Measurements from ENCODE around the gene SCTR.

Gene SCTR

DNA sequence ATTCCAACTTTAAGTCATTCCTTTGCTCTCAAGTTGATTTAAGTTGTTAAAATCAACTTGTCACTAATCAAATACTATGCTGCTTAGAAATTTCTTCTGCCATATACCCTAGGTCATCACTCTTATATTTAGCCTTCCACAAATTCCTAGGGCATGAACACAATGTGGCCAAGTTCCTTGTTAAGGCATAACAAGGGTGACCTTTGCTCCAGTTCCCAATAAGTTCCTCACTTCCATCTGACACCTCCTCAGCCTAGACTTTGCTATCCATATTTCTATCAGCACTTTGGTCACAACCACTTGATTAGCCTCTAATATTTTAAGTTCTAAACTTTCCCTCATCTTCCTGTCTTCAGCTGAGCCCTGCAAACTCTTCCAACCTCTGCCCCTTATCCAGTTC is 102.5 kb downstream of the SCTR start:
- Histone ChIP-seq H3K27ac (no peak overlapping the region), H3K4me3 (no peak overlapping the region), H3K4me1 (peaks cover 0 to 3% (median 0%) of the 10 kb centered on the region in 4 donors), H3K27me3 (no peaks in the 10 kb centered on the region), H3K9me3 (peaks cover 0 to 6% (median 0%) of the 10 kb centered on the region in 3 donors), H3K36me3 (no peaks in the 10 kb centered on the region)
- DNase-seq = no peak
- TF ChIP-seq, protein P1, sequence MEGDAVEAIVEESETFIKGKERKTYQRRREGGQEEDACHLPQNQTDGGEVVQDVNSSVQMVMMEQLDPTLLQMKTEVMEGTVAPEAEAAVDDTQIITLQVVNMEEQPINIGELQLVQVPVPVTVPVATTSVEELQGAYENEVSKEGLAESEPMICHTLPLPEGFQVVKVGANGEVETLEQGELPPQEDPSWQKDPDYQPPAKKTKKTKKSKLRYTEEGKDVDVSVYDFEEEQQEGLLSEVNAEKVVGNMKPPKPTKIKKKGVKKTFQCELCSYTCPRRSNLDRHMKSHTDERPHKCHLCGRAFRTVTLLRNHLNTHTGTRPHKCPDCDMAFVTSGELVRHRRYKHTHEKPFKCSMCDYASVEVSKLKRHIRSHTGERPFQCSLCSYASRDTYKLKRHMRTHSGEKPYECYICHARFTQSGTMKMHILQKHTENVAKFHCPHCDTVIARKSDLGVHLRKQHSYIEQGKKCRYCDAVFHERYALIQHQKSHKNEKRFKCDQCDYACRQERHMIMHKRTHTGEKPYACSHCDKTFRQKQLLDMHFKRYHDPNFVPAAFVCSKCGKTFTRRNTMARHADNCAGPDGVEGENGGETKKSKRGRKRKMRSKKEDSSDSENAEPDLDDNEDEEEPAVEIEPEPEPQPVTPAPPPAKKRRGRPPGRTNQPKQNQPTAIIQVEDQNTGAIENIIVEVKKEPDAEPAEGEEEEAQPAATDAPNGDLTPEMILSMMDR (IDR thresholded peaks at IDR 0.05) = no peak
- intact Hi-C loops (cut with DNase I; ENCODE audit: low total_unique reads) = no loop called here

DNA sequence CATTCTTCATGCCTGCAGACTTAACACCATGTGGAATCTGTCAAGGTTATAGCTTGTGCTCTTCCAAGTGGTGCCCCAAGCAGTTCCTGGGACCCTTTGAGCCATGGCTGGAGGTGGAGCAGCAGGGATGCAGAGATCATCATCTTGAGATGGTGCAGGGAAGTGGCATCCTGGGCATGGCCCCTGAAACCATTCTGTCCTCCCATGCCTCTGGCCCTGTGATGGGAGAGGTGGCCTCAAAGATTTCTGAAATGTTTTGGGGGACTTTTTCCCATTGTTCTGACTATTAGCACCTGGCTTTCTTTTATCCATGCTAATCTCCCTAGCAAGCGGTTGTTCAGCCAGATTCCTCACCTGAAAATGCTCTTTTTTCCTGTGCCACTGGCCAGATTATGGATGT is 103.0 kb downstream of the SCTR start:
- Histone ChIP-seq H3K27me3 (no peaks in the 10 kb centered on the region), H3K27ac (no peak overlapping the region), H3K9me3 (peaks cover 0 to 6% (median 0%) of the 10 kb centered on the region in 3 donors), H3K4me1 (no peaks in the 10 kb centered on the region), H3K36me3 (no peaks in the 10 kb centered on the region), H3K4me3 (no peak overlapping the region)
- DNase-seq = peak in 1 of 2 donors; percentile 33
- intact Hi-C loops (cut with DNase I; ENCODE audit: low total_unique reads) = no loop called here
- TF ChIP-seq, protein P1 (IDR thresholded peaks at IDR 0.05) = no peak

DNA sequence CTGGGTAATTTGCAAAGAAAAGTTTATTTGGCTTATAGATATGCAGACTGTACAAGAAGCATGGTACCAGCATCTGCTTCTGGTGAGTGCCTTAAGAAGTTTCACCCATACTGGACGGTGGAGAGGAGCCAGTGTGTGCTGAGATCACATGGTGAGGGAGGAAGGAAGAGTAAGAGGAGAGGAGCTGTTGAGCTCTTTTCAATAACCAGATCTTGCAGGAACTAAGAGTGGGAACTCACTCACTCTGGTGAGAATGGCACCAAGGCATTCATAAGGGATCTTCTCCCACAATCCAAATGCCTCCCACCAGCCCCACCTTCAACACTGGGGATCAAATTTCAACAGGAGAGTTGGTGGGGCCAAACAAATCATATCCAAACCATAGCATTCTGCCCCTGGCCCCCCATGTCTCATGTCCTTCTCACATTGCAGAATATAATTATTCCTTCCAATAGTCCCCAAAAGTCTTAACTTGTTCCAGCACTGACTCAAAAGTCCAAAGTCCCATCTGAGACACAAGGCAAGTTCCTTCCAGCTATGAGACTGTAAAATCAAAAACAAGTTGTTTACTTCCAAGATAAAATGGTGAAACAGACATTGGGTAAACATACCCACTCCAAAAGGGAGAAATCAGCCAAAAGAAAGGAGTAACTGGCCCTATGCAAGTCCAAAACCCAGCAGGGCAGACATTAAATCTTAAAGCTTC is 104.3 kb downstream of the SCTR start:
- Histone ChIP-seq H3K27ac (no peak overlapping the region), H3K27me3 (no peaks in the 10 kb centered on the region), H3K4me1 (no peaks in the 10 kb centered on the region), H3K4me3 (no peak overlapping the region), H3K9me3 (peaks cover 0 to 6% (median 0%) of the 10 kb centered on the region in 3 donors), H3K36me3 (no peaks in the 10 kb centered on the region)
- DNase-seq = peak in 1 of 2 donors; percentile 28
- intact Hi-C loops (cut with DNase I; ENCODE audit: low total_unique reads) = loop anchor here (10.0 kb wide), 1 partner anchor 245 kb away; no protein-coding TSS in a partner anchor
- TF ChIP-seq, protein P1 (IDR thresholded peaks at IDR 0.05) = no peak

DNA sequence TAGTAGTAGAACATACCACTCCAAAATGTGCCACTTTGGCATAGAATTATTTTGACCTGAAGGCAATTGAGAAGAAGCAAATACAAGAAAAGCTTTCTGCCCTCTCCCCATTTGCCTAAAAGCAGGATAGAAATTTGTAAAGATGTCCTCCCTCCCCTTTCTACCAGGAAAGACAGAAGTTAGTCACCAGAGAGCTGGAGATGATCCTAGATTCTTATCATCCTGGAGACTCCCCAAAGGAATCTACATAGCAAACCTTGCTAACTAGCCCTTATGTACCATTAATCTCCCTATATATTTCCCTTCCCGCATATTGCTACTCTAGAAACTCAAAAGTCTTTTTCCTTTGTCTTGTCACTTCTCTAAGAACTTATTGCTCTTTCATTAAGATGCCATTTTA is 105.2 kb downstream of the SCTR start:
- intact Hi-C loops (cut with DNase I; ENCODE audit: low total_unique reads) = loop anchor here (10.0 kb wide), 1 partner anchor 246 kb away; no protein-coding TSS in a partner anchor

DNA sequence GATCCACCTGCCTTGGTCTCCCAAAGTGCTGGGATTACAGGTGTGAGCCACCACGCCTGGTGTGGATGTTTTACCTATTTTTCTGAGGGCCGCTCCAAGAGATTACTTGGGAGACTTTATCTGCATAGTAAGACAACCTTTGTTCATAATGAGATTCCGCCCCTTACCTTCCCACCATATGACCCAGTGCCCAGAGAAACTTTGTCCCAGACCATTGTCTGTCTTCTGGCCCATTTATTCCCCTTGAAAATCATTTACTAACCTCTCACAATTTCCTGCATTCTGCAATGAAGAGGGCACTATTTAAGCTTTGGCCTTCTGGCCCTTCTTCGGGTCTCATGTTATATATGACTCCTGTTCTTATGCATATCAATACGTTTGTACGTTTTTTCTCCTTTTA is 106.4 kb downstream of the SCTR start:
- Histone ChIP-seq H3K27me3 (no peaks in the 10 kb centered on the region), H3K4me3 (no peak overlapping the region), H3K4me1 (no peaks in the 10 kb centered on the region), H3K9me3 (peaks cover 0 to 6% (median 0%) of the 10 kb centered on the region in 3 donors), H3K36me3 (no peaks in the 10 kb centered on the region), H3K27ac (no peak overlapping the region)
- DNase-seq = no peak
- intact Hi-C loops (cut with DNase I; ENCODE audit: low total_unique reads) = loop anchor here (10.0 kb wide), 1 partner anchor 247 kb away; no protein-coding TSS in a partner anchor
- TF ChIP-seq, protein P1 (IDR thresholded peaks at IDR 0.05) = no peak

More for the DNA sequence above, 105.2 kb downstream of the SCTR start:
- H3K4me1 ChIP-seq = no peaks in the 10 kb centered on the region
- H3K36me3 ChIP-seq = no peaks in the 10 kb centered on the region
- H3K27ac ChIP-seq = no peak overlapping the region
- TF ChIP-seq, protein P1 (IDR thresholded peaks at IDR 0.05) = no peak
- DNase-seq = no peak
- no peaks in the 10 kb centered on the region for H3K27me3 ChIP-seq
- H3K9me3 ChIP-seq = peaks cover 0 to 6% (median 0%) of the 10 kb centered on the region in 3 donors
- no peak overlapping the region for H3K4me3 ChIP-seq

Measured in tibial artery (tissue), 4 donors.